OCI-LY3 (cell line): Measurements from ENCODE around the gene MTUS2.

Source experiments
- H2AFZ ChIP-seq: fragments of 200-600, 300-600 bp; shearing (Covaris generic); 2 replicates; pipeline ENCODE4 v1.6.0; 2014; ENCODE audit warnings: antibody characterized with exemption, low read depth, low read length
- H3K27ac ChIP-seq: fragments of 200-600, 300-600 bp; sonication (generic); 2 replicates; pipeline ENCODE4 v1.5.1; 2014; ENCODE audit warnings: mild to moderate bottlenecking, low read length, moderate library complexity, mixed read lengths
- H3K27me3 ChIP-seq: fragments of 200-600, 300-600 bp; sonication (generic); 2 replicates; pipeline ENCODE4 v1.6.1; 2014; ENCODE audit warnings: low read depth, low read length, mixed read lengths
- H3K36me3 ChIP-seq: fragments of 200-600, 300-600 bp; sonication (generic); replicated peaks from 2 replicates; pipeline ENCODE3; 2014; ENCODE audit warnings: low read depth, low read length, mixed read lengths
- H3K4me1 ChIP-seq: fragments of 300-600, 200-600 bp; sonication (generic); 2 replicates; pipeline ENCODE4 v1.6.1; 2014; ENCODE audit warnings: low read length, mixed read lengths
- H3K4me2 ChIP-seq: fragments of 200-600, 300-600 bp; sonication (generic); 2 replicates; pipeline ENCODE4 v1.6.1; 2014; ENCODE audit warnings: low read length, mixed read lengths
- H3K4me3 ChIP-seq: fragments of 300-600, 200-600 bp; sonication (generic); 2 replicates; pipeline ENCODE4 v1.5.1; 2014; ENCODE audit warnings: antibody characterized with exemption, mild to moderate bottlenecking, low read length, moderate library complexity
- H3K79me2 ChIP-seq: fragments of 300-600, 200-600 bp; shearing (Covaris generic); 2 replicates; pipeline ENCODE4 v1.6.1; 2014; ENCODE audit warnings: mild to moderate bottlenecking, low read length, mixed read lengths
- H3K9ac ChIP-seq: fragments of 300-600, 200-600 bp; shearing (Covaris generic); 2 replicates; pipeline ENCODE4 v1.6.0; 2014; ENCODE audit warnings: mild to moderate bottlenecking, low read length, moderate library complexity
- H3K9me3 ChIP-seq: fragments of 200-600, 300-600 bp; shearing (Covaris generic); 2 replicates; pipeline ENCODE4 v1.6.1; 2014; ENCODE audit warnings: low read length, mixed read lengths; ENCODE audit not compliant: insufficient read depth
- H4K20me1 ChIP-seq: fragments of 200-600, 300-600 bp; sonication (generic); 2 replicates; pipeline ENCODE4 v1.6.1; 2016; ENCODE audit warnings: low read length, mixed read lengths; ENCODE audit not compliant: insufficient read depth
- CTCF ChIP-seq: fragments of 200-600, 300-600 bp; sonication (generic); IDR thresholded peaks from 2 replicates; pipeline ENCODE4 v1.5.1; 2014; ENCODE audit warnings: antibody characterized with exemption, low read length, low read depth
- EZH2phosphoT487 ChIP-seq: fragments of 200-600 bp; shearing (Covaris generic); IDR thresholded peaks from 2 replicates; pipeline ENCODE4 v1.6.1; 2018; ENCODE audit warnings: antibody characterized with exemption, mixed run types, low read depth

MTUS2 gene

GRCh38 chr13:29266261-29266660 lies 446.1 kb downstream of the MTUS2 start:
- Histone ChIP-seq H4K20me1 (no peaks in the 10 kb centered on the region), H3K4me1 (0 out of 2 replicates have a peak, but pooled peaks cover 5% of the 10 kb centered on the region), H3K27me3 (no peaks in the 10 kb centered on the region), H3K27ac (no peak overlapping the region), H3K4me3 (no peak overlapping the region), H2AFZ (no peak overlapping the region), H3K79me2 (no peaks in the 10 kb centered on the region), H3K9me3 (no peaks in the 10 kb centered on the region), H3K4me2 (no peak overlapping the region), H3K9ac (no peak overlapping the region), H3K36me3 (no peaks in the 10 kb centered on the region)
- TF ChIP-seq EZH2phosphoT487 (no peak), CTCF (peak; percentile 52)

- TF ChIP-seq EZH2phosphoT487 (no peak), CTCF (no peak)
- no peaks in the 10 kb centered on the region for H3K9me3 ChIP-seq
- no peak overlapping the region for H3K27ac ChIP-seq
- no peak overlapping the region for H3K4me3 ChIP-seq
- no peak overlapping the region for H2AFZ ChIP-seq
- H3K79me2 ChIP-seq = no peaks in the 10 kb centered on the region
- no peak overlapping the region for H3K4me2 ChIP-seq
- no peaks in the 10 kb centered on the region for H3K27me3 ChIP-seq
- no peaks in the 10 kb centered on the region for H3K36me3 ChIP-seq
- 0 out of 2 replicates have a peak, but pooled peaks cover 5% of the 10 kb centered on the region for H3K4me1 ChIP-seq
- no peaks in the 10 kb centered on the region for H4K20me1 ChIP-seq
- H3K9ac ChIP-seq = no peak overlapping the region
Observed at GRCh38 chr13:29266756-29267733, 446.9 kb downstream of the MTUS2 start.

- H4K20me1 ChIP-seq = no peaks in the 10 kb centered on the region
- no peaks in the 10 kb centered on the region for H3K9me3 ChIP-seq
- no peak overlapping the region for H3K4me3 ChIP-seq
- H3K27me3 ChIP-seq = no peaks in the 10 kb centered on the region
- no peak overlapping the region for H3K4me2 ChIP-seq
- no peak overlapping the region for H2AFZ ChIP-seq
- no peak overlapping the region for H3K9ac ChIP-seq
- H3K79me2 ChIP-seq = no peaks in the 10 kb centered on the region
- H3K4me1 ChIP-seq = 0 out of 2 replicates have a peak, but pooled peaks cover 5% of the 10 kb centered on the region
- no peak overlapping the region for H3K27ac ChIP-seq
- H3K36me3 ChIP-seq = no peaks in the 10 kb centered on the region
- no peak for TF ChIP-seq CTCF
- TF ChIP-seq EZH2phosphoT487 = no peak
Observed at GRCh38 chr13:29270271-29270985, 450.3 kb downstream of the MTUS2 start.

- Histone ChIP-seq H3K4me2 (no peak overlapping the region), H3K27me3 (no peaks in the 10 kb centered on the region), H3K4me1 (0 out of 2 replicates have a peak, but pooled peaks cover 5% of the 10 kb centered on the region), H3K36me3 (no peaks in the 10 kb centered on the region), H3K4me3 (no peak overlapping the region), H3K9ac (no peak overlapping the region), H3K9me3 (no peaks in the 10 kb centered on the region), H4K20me1 (no peaks in the 10 kb centered on the region), H3K27ac (no peak overlapping the region), H2AFZ (no peak overlapping the region), H3K79me2 (no peaks in the 10 kb centered on the region)
- TF ChIP-seq EZH2phosphoT487 (no peak), CTCF (no peak)
Observed at GRCh38 chr13:29271606-29272005, 451.5 kb downstream of the MTUS2 start.
